GM18517 (cell line): ENCODE results near the gene ATP5ME.
"Not testable (repeated sequence)": the region's sequence is repeated elsewhere in the genome, so short reads cannot be mapped to it uniquely, and the experiment has no call there.

ENCODE experiments used
- ATAC-seq: cut with Tn5 transposase; IDR thresholded peaks from one replicate; pipeline ENCODE4 v1.9.1; 2021; ENCODE audit warnings: mild to moderate bottlenecking, moderate library complexity; ENCODE audit not compliant: unreplicated experiment

ATP5ME gene

GRCh38 chr4:671769-672168 is 2.3 kb downstream of the ATP5ME start:
- ATAC-seq = no peak

- not testable (repeated sequence) for ATAC-seq
These were observed 4.1 kb downstream of the ATP5ME start for GRCh38 chr4:669806-670559.

- ATAC-seq = not testable (repeated sequence)
These were observed 5.9 kb downstream of the ATP5ME start for GRCh38 chr4:668219-668618.

- ATAC-seq = no peak
These were observed 6.5 kb downstream of the ATP5ME start for GRCh38 chr4:667545-667925.

GRCh38 chr4:666822-667544 is 7.1 kb downstream of the ATP5ME start:
- ATAC-seq = no peak

- no peak for ATAC-seq
These were observed 7.7 kb downstream of the ATP5ME start for GRCh38 chr4:666436-666810.

- no peak for ATAC-seq
These were observed 8.2 kb downstream of the ATP5ME start for GRCh38 chr4:665751-666435.

- ATAC-seq = no peak
These were observed 8.7 kb downstream of the ATP5ME start for GRCh38 chr4:665381-665750.

GRCh38 chr4:664713-665231 is 9.3 kb downstream of the ATP5ME start:
- no peak for ATAC-seq

GRCh38 chr4:663438-664428 is 10.3 kb downstream of the ATP5ME start:
- ATAC-seq = peak; percentile 50

GRCh38 chr4:663046-663437 is 11.0 kb downstream of the ATP5ME start:
- ATAC-seq = no peak

- ATAC-seq = no peak
These were observed 12.0 kb downstream of the ATP5ME start for GRCh38 chr4:661881-662761.

- ATAC-seq = no peak
These were observed 12.8 kb downstream of the ATP5ME start for GRCh38 chr4:661231-661630.

GRCh38 chr4:660401-660800 is 13.7 kb downstream of the ATP5ME start:
- ATAC-seq = no peak

GRCh38 chr4:659851-660250 is 14.2 kb downstream of the ATP5ME start:
- no peak for ATAC-seq

- ATAC-seq = no peak
These were observed 15.1 kb downstream of the ATP5ME start for GRCh38 chr4:658681-659667.

- no peak for ATAC-seq
These were observed 16.0 kb downstream of the ATP5ME start for GRCh38 chr4:657834-658667.
